Trophoblast cell (in vitro differentiated cells and primary cell): ENCODE results near the gene NAALAD2.

Experiments
- DNase-seq, 2 donors: peaks; one replicate each; pipeline ENCODE4 v3.0.0-alpha.2; 2016
- H2AFZ ChIP-seq: 2 replicates; pipeline ENCODE4 v1.6.1; 2013; ENCODE audit warnings: low read length, moderate library complexity, mild to moderate bottlenecking; ENCODE audit not compliant: insufficient read depth, poor library complexity
- H2AK5ac ChIP-seq: 2 replicates; pipeline ENCODE4 v1.6.1; 2013; ENCODE audit warnings: mild to moderate bottlenecking, low read length
- H2BK120ac ChIP-seq: 2 replicates; pipeline ENCODE4 v1.6.1; 2013; ENCODE audit warnings: low read length, mild to moderate bottlenecking, moderate library complexity; ENCODE audit not compliant: insufficient read depth, poor library complexity
- H2BK12ac ChIP-seq: 2 replicates; pipeline ENCODE4 v1.6.1; 2013; ENCODE audit warnings: mild to moderate bottlenecking, low read length, moderate library complexity
- H2BK5ac ChIP-seq: 2 replicates; pipeline ENCODE4 v1.6.1; 2013; ENCODE audit warnings: low read length, low read depth, moderate library complexity, mild to moderate bottlenecking; ENCODE audit not compliant: poor library complexity
- H3K14ac ChIP-seq: 2 replicates; pipeline ENCODE4 v1.6.1; 2013; ENCODE audit warnings: mild to moderate bottlenecking, low read length
- H3K18ac ChIP-seq: 2 replicates; pipeline ENCODE4 v1.6.1; 2013; ENCODE audit warnings: mild to moderate bottlenecking, low read length
- H3K23ac ChIP-seq: 2 replicates; pipeline ENCODE4 v1.6.1; 2013; ENCODE audit warnings: low read length
- H3K27ac ChIP-seq: 2 replicates; pipeline ENCODE4 v1.5.1; 2013; ENCODE audit warnings: low read depth, mild to moderate bottlenecking, inconsistent platforms, low read length, moderate library complexity
- H3K27me3 ChIP-seq: 2 replicates; pipeline ENCODE4 v1.6.1; 2013; ENCODE audit warnings: inconsistent platforms, mild to moderate bottlenecking, low read length, moderate library complexity; ENCODE audit not compliant: insufficient read depth
- H3K36me3 ChIP-seq, 2 experiments: 1 replicate in 1 of 2; 2 replicates in 1 of 2; pipeline ENCODE4 v1.6.1; 2013; ENCODE audit warnings: low read length in 2 of 2, mild to moderate bottlenecking in 2 of 2, moderate library complexity in 1 of 2; ENCODE audit not compliant: insufficient read depth in 2 of 2, control insufficient read depth in 1 of 2
- H3K4ac ChIP-seq: 2 replicates; pipeline ENCODE4 v1.6.1; 2013; ENCODE audit warnings: low read depth, mild to moderate bottlenecking, low read length, moderate library complexity
- H3K4me1 ChIP-seq, 2 experiments: 1 replicate in 1 of 2; 2 replicates in 1 of 2; pipeline ENCODE4 v1.6.1; 2013; ENCODE audit warnings: low read length in 2 of 2, mild to moderate bottlenecking in 2 of 2, moderate library complexity in 1 of 2; ENCODE audit not compliant: insufficient read depth in 2 of 2, control insufficient read depth in 1 of 2
- H3K4me2 ChIP-seq: 2 replicates; pipeline ENCODE4 v1.6.1; 2013; ENCODE audit warnings: inconsistent platforms, mild to moderate bottlenecking, low read length, moderate library complexity
- H3K4me3 ChIP-seq: 2 replicates; pipeline ENCODE4 v1.5.1; 2013; ENCODE audit warnings: mild to moderate bottlenecking, low read depth, low read length, inconsistent platforms
- H3K79me1 ChIP-seq: one replicate; pipeline ENCODE4 v1.6.1; 2013; ENCODE audit warnings: low read length
- H3K79me2 ChIP-seq: 2 replicates; pipeline ENCODE4 v1.6.1; 2013; ENCODE audit warnings: low read length, mild to moderate bottlenecking; ENCODE audit not compliant: control insufficient read depth, insufficient read depth, poor library complexity
- H3K9ac ChIP-seq: 2 replicates; pipeline ENCODE4 v1.6.1; 2013; ENCODE audit warnings: mild to moderate bottlenecking, low read length
- H3K9me3 ChIP-seq: 2 replicates; pipeline ENCODE4 v1.6.1; 2013; ENCODE audit warnings: low read depth, mild to moderate bottlenecking, control low read depth, inconsistent platforms, low read length; ENCODE audit not compliant: insufficient read depth
- H4K12ac ChIP-seq: 2 replicates; pipeline ENCODE4 v1.6.1; 2013; ENCODE audit warnings: low read depth, mild to moderate bottlenecking, low read length, moderate library complexity
- H4K8ac ChIP-seq: 2 replicates; pipeline ENCODE4 v1.6.1; 2013; ENCODE audit warnings: low read depth, mild to moderate bottlenecking, low read length, moderate library complexity
- H4K91ac ChIP-seq: one replicate; pipeline ENCODE4 v1.6.1; 2013; ENCODE audit warnings: low read depth, mild to moderate bottlenecking, low read length, moderate library complexity
- WGBS: extraction: QIAGEN DNeasy Blood & Tissue Kit; methylation state at CpG from one replicate; pipeline ENCODE4 v1.1.7; 2013; ENCODE audit warnings: missing lambda C conversion rate; ENCODE audit not compliant: insufficient read length, insufficient coverage; ENCODE audit errors: extremely low coverage; 5-methylcytosine and 5-hydroxymethylcytosine counted together

Gene NAALAD2

DNA sequence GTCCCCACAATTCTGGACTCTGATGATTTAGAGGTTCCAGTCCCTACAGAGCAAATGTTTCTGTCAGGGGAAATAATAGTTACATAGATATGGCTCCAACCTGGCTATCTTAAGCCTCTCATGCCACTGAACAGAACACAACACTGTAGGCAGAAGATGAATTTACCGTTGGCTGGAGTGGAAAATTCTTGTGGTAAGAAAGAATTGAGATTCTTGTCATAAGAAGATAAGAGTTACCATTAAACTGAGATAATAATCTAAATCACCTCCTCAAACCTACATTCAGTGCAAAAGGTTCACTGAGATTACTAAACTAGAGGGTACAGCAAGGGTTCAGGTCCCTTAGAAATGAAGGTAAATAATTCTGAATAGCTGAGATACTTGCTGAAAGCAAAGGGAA is 10.1 kb upstream of the NAALAD2 start:
- Histone ChIP-seq H4K12ac (no peak overlapping the region), H3K4ac (no peak overlapping the region), H3K4me1 (peaks cover 0 to 5% of the 10 kb centered on the region in 2 experiments), H3K36me3 (no peaks in the 10 kb centered on the region), H3K9ac (no peak overlapping the region), H2BK5ac (no peak overlapping the region), H2AK5ac (no peak overlapping the region), H3K14ac (no peak overlapping the region), H3K23ac (no peak overlapping the region), H2BK12ac (no peak overlapping the region), H2BK120ac (no peak overlapping the region), H2AFZ (no peak overlapping the region), H3K4me3 (no peak overlapping the region), H3K79me1 (no peaks in the 10 kb centered on the region), H3K27ac (no peak overlapping the region), H3K79me2 (no peaks in the 10 kb centered on the region), H3K18ac (no peak overlapping the region), H3K4me2 (no peak overlapping the region), H4K8ac (no peak overlapping the region), H3K27me3 (no peaks in the 10 kb centered on the region), H3K9me3 (no peaks in the 10 kb centered on the region), H4K91ac (no peak overlapping the region)
- WGBS, result no CpG with 5 or more reads among the region's 1 CpG
- peak; percentile 2 to 80 for DNase-seq

DNA sequence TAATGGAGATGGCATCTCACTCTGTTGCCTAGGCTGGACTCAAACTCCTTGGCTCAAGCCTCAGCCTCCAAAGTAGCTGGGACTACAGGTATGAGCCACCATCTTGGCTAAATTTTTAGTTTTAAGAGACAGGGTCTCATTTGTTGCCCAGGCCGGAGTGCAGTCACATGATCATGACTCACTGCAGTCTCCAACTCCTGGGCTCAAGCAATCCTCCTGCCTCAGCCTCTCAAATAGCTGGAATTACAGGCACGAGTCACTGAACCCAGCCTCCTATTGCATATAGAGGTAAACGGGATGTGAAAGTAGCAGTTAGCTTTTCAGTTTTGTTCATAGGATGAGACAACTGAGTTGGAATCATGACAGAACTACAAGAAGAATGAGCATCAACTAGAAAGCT is 9.5 kb upstream of the NAALAD2 start:
- no peak overlapping the region for H2AK5ac ChIP-seq
- H3K79me1 ChIP-seq, result no peaks in the 10 kb centered on the region
- no peaks in the 10 kb centered on the region for H3K36me3 ChIP-seq
- H4K8ac ChIP-seq, result no peak overlapping the region
- H2BK120ac ChIP-seq, result no peak overlapping the region
- H3K4me1 ChIP-seq, result peaks cover 0 to 5% of the 10 kb centered on the region in 2 experiments
- no peak overlapping the region for H4K12ac ChIP-seq
- WGBS, result no CpG with 5 or more reads among the region's 3 CpGs
- no peaks in the 10 kb centered on the region for H3K9me3 ChIP-seq
- no peak overlapping the region for H4K91ac ChIP-seq
- no peak overlapping the region for H3K27ac ChIP-seq
- H3K27me3 ChIP-seq, result no peaks in the 10 kb centered on the region
- H3K23ac ChIP-seq, result no peak overlapping the region
- no peak overlapping the region for H3K4me3 ChIP-seq
- no peak overlapping the region for H2BK5ac ChIP-seq
- no peak overlapping the region for H3K18ac ChIP-seq
- H3K4ac ChIP-seq, result no peak overlapping the region
- no peak overlapping the region for H3K14ac ChIP-seq
- DNase-seq, result peak; percentile 61 to 69
- no peak overlapping the region for H3K4me2 ChIP-seq
- no peak overlapping the region for H3K9ac ChIP-seq
- no peaks in the 10 kb centered on the region for H3K79me2 ChIP-seq
- no peak overlapping the region for H2BK12ac ChIP-seq
- no peak overlapping the region for H2AFZ ChIP-seq

DNA sequence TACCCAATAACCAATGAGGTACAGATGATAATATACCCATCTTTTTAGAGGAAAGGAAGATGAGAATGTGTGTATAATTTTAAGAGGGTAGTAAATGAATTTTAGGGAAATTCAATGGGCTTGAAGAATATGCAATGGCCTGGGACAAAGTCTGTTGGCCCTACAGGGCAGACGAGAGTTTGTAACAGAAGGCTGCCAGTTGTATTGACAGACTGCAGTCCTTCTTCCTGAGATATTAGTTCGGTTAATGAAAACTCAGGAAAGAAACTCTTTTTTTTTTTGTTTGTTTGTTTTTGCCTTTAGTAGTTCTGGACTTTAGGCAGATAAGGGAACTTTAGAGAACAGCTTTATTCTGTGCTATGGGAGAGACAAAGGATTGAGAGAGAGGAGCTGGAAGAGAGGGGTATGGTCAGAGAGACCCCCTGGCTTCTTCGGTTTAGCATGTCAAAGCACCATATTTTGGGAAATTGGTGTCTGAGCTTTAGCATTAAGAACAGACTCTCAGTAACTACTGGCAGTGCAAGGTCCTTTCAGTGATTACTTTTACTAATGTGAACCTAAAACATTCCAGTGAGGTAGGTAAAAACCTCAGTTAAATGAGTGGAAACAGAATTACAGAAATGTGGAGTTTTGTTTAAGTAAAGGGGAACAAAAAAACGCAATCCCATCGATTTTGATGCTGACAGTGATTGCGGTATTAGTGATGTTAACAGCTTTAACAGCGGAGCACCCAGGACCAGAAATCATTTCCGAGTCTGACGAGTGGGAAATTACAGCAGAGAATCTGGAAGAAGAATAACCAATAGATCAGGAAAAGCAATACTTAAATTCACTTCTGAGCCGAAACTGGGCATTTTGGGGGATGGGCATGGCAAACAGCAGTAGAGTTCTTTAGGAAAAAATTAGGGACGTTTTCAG is 644 bp upstream of the NAALAD2 start:
- peak overlapping the region; percentile 80 for H4K8ac ChIP-seq
- no peaks in the 10 kb centered on the region for H3K27me3 ChIP-seq
- no peak overlapping the region for H2AK5ac ChIP-seq
- no peak overlapping the region for H4K12ac ChIP-seq
- H2AFZ ChIP-seq, result peak overlapping the region; percentile 30
- H2BK5ac ChIP-seq, result no peak overlapping the region
- H3K79me1 ChIP-seq, result peaks cover 3% of the 10 kb centered on the region
- no peaks in the 10 kb centered on the region for H3K79me2 ChIP-seq
- H3K9me3 ChIP-seq, result no peaks in the 10 kb centered on the region
- H2BK120ac ChIP-seq, result no peak overlapping the region
- no peak overlapping the region for H4K91ac ChIP-seq
- no peak overlapping the region for H3K27ac ChIP-seq
- no peaks in the 10 kb centered on the region for H3K4me1 ChIP-seq
- no peak overlapping the region for H3K14ac ChIP-seq
- H3K9ac ChIP-seq, result no peak overlapping the region
- no peak overlapping the region for H2BK12ac ChIP-seq
- H3K4me3 ChIP-seq, result no peak overlapping the region
- peak overlapping the region; percentile 80 for H3K4me2 ChIP-seq
- H3K4ac ChIP-seq, result no peak overlapping the region
- H3K23ac ChIP-seq, result no peak overlapping the region
- H3K36me3 ChIP-seq, result no peaks in the 10 kb centered on the region
- no peak for DNase-seq
- WGBS, result no CpG with 5 or more reads among the region's 11 CpGs
- H3K18ac ChIP-seq, result no peak overlapping the region

DNA sequence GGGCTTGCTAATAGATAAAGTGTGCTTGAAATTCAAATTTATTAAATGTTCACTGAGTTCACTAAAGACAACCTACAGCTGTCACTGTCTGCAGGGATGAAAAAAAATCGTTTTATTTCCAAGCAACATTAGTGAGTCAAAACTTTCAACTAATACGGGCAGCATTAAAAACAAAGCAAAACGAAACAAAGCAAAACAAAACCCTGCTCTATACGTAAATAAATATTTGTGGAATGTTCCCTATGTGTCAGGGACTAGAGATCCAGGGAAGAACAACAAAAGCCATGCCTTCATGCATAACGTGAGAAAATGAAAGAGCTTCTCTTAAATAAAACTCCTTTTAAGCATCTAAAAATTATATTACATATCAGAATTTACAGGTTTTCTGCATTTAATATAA is 553 bp downstream of the NAALAD2 start:
- Histone ChIP-seq H2AFZ (no peak overlapping the region), H4K12ac (no peak overlapping the region), H3K27me3 (no peaks in the 10 kb centered on the region), H3K36me3 (no peaks in the 10 kb centered on the region), H3K4me2 (peak overlapping the region; percentile 80), H3K27ac (no peak overlapping the region), H3K79me2 (no peaks in the 10 kb centered on the region), H4K91ac (no peak overlapping the region), H2AK5ac (no peak overlapping the region), H3K23ac (no peak overlapping the region), H3K9me3 (no peaks in the 10 kb centered on the region), H3K4ac (no peak overlapping the region), H4K8ac (no peak overlapping the region), H3K14ac (no peak overlapping the region), H2BK12ac (no peak overlapping the region), H3K79me1 (peaks cover 3% of the 10 kb centered on the region), H3K18ac (no peak overlapping the region), H2BK120ac (no peak overlapping the region), H2BK5ac (no peak overlapping the region), H3K4me3 (peak overlapping the region; percentile 45), H3K4me1 (no peaks in the 10 kb centered on the region), H3K9ac (no peak overlapping the region)
- DNase-seq, result peak; percentile 1 to 70
- WGBS, result no CpG with 5 or more reads among the region's 5 CpGs
